Gastroesophageal sphincter (tissue), 3 donors: ENCODE results near the gene ANKH.

Experiments used
- EP300 ChIP-seq: sonication (generic); formaldehyde crosslinking; IDR thresholded peaks from one replicate; pipeline ENCODE4 v1.6.1; 2017; ENCODE audit warnings: antibody characterized with exemption, mild to moderate bottlenecking
- POLR2A ChIP-seq, 2 donors: fragments of 450-650 bp; IDR thresholded peaks; one replicate each; pipeline ENCODE4 v1.6.1; 2017; ENCODE audit warnings: antibody characterized with exemption in 2 of 2, mild to moderate bottlenecking in 2 of 2, moderate library complexity in 1 of 2
- POLR2AphosphoS5 ChIP-seq: sonication (generic); formaldehyde crosslinking; IDR thresholded peaks from one replicate; pipeline ENCODE4 v1.6.1; 2017; ENCODE audit warnings: antibody characterized with exemption
- TF ChIP-seq, protein P1 (sequence below), 4 experiments: fragments of 200-600 bp in 2 of 4; fragments of 450-650 bp in 2 of 4; sonication (generic) in 1 of 4; IDR thresholded peaks; one replicate each; pipeline ENCODE4 v1.5.1; 2017 to 2019; ENCODE audit warnings: antibody characterized with exemption in 4 of 4, mild to moderate bottlenecking in 2 of 4, moderate library complexity in 2 of 4

DNA sequence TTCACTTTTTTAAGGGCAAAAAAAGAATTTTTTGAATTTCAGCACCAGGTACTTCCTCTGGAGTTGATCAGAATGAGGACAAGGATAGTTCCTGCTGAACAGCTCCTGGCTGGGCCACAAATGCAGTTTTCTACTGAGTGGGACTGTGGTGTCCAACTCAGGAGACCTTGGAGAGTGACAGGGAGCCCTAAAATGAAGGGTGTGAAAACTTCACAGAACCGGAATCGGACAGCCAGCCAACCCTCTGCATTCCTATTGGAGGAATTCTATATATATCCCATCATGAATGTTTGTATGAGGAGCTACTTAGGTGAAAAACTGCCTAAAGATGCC is 40.6 kb downstream of the ANKH start:
- TF ChIP-seq POLR2AphosphoS5 (no peak), EP300 (no peak), POLR2A (IDR thresholded peaks at IDR 0.05) (no peak)
- TF ChIP-seq, protein P1, sequence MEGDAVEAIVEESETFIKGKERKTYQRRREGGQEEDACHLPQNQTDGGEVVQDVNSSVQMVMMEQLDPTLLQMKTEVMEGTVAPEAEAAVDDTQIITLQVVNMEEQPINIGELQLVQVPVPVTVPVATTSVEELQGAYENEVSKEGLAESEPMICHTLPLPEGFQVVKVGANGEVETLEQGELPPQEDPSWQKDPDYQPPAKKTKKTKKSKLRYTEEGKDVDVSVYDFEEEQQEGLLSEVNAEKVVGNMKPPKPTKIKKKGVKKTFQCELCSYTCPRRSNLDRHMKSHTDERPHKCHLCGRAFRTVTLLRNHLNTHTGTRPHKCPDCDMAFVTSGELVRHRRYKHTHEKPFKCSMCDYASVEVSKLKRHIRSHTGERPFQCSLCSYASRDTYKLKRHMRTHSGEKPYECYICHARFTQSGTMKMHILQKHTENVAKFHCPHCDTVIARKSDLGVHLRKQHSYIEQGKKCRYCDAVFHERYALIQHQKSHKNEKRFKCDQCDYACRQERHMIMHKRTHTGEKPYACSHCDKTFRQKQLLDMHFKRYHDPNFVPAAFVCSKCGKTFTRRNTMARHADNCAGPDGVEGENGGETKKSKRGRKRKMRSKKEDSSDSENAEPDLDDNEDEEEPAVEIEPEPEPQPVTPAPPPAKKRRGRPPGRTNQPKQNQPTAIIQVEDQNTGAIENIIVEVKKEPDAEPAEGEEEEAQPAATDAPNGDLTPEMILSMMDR (IDR thresholded peaks at IDR 0.05), result no peak
